ENCODE results near the gene INPP5E. TPM values are rescaled to one million over a fixed set of nuclear protein-coding genes. Genes with fewer than 3 reads are reported as not detected.

Gene INPP5E
- total and polyA plus RNA-seq, 12 donors, result 2.3 to 27.1 (median 10.5) TPM

- peaks cover 0 to 95% of the 10 kb centered on the region in 2 donors for H3K36me3 ChIP-seq (replicated peaks in 1 of 2)
- DNase-seq, result no peak
- peaks cover 8 to 9% of the 10 kb centered on the region in 2 donors for H3K4me1 ChIP-seq (replicated peaks in 1 of 2)
- WGBS, 4 donors, result 90 to 94% (median 93%) methylated on average over 5 to 7 of the region's 7 CpGs
- TF ChIP-seq CTCF (IDR thresholded peaks at IDR 0.05) (no peak), POLR2A (IDR thresholded peaks at IDR 0.05) (no peak)
- H3K27ac ChIP-seq, result no peak overlapping the region
- H3K4me3 ChIP-seq, result no peak overlapping the region
- no peaks in the 10 kb centered on the region for H3K27me3 ChIP-seq
- no peaks in the 10 kb centered on the region for H3K9me3 ChIP-seq (replicated peaks in 1 of 3)
- intact Hi-C loops (cut with DNase I), result no loop called here
Measured at GRCh38 chr9:136445799-136446198, 6.2 kb upstream of the INPP5E start.

GRCh38 chr9:136444102-136444501, 4.5 kb upstream of the INPP5E start:
- peak in 1 of 7 donors; percentile 15 for DNase-seq
- 89 to 93% (median 92%) methylated on average over 12 to 20 of the region's 20 CpGs for WGBS, 4 donors
- no peak overlapping the region for H3K27ac ChIP-seq

GRCh38 chr9:136443687-136444086, 4.0 kb upstream of the INPP5E start:
- H3K27me3 ChIP-seq, result no peaks in the 10 kb centered on the region
- WGBS, 4 donors, result 92 to 97% (median 94%) methylated on average over 7 of the region's 7 CpGs
- peaks cover 0 to 74% of the 10 kb centered on the region in 2 donors for H3K36me3 ChIP-seq (replicated peaks in 1 of 2)
- H3K27ac ChIP-seq, result no peak overlapping the region
- no peaks in the 10 kb centered on the region for H3K9me3 ChIP-seq (replicated peaks in 1 of 3)
- DNase-seq, result peak in 1 of 7 donors; percentile 12
- H3K4me3 ChIP-seq, result no peak overlapping the region
- intact Hi-C loops (cut with DNase I), result no loop called here
- TF ChIP-seq CTCF (IDR thresholded peaks at IDR 0.05) (no peak), POLR2A (IDR thresholded peaks at IDR 0.05) (no peak)
- peaks cover 14 to 17% of the 10 kb centered on the region in 2 donors for H3K4me1 ChIP-seq (replicated peaks in 1 of 2)

More at GRCh38 chr9:136444102-136444501, 4.5 kb upstream of the INPP5E start:
- no peak for TF ChIP-seq CTCF (IDR thresholded peaks at IDR 0.05)
- no peak for TF ChIP-seq POLR2A (IDR thresholded peaks at IDR 0.05)
- intact Hi-C loops (cut with DNase I), result no loop called here
- Histone ChIP-seq H3K4me1 (replicated peaks in 1 of 2) (peaks cover 13 to 16% of the 10 kb centered on the region in 2 donors), H3K27me3 (no peaks in the 10 kb centered on the region), H3K9me3 (replicated peaks in 1 of 3) (no peaks in the 10 kb centered on the region), H3K4me3 (no peak overlapping the region), H3K36me3 (replicated peaks in 1 of 2) (peaks cover 0 to 78% of the 10 kb centered on the region in 2 donors)

GRCh38 chr9:136443087-136443486, 3.4 kb upstream of the INPP5E start:
- TF ChIP-seq POLR2A (IDR thresholded peaks at IDR 0.05), result no peak
- no peak for TF ChIP-seq CTCF (IDR thresholded peaks at IDR 0.05)
- no peaks in the 10 kb centered on the region for H3K27me3 ChIP-seq
- 93 to 96% (median 94%) methylated on average over 12 to 15 of the region's 15 CpGs for WGBS, 4 donors
- H3K9me3 ChIP-seq (replicated peaks in 1 of 3), result no peaks in the 10 kb centered on the region
- H3K27ac ChIP-seq, result no peak overlapping the region
- H3K4me1 ChIP-seq (replicated peaks in 1 of 2), result peaks cover 20 to 23% of the 10 kb centered on the region in 2 donors
- H3K36me3 ChIP-seq (replicated peaks in 1 of 2), result peaks cover 0 to 73% of the 10 kb centered on the region in 2 donors
- H3K4me3 ChIP-seq, result no peak overlapping the region
- intact Hi-C loops (cut with DNase I), result no loop called here
- DNase-seq, result peak in 1 of 7 donors; percentile 13

All from adrenal gland (tissue), 12 donors.